Measurements from ENCODE around the gene MAML2.

DNA sequence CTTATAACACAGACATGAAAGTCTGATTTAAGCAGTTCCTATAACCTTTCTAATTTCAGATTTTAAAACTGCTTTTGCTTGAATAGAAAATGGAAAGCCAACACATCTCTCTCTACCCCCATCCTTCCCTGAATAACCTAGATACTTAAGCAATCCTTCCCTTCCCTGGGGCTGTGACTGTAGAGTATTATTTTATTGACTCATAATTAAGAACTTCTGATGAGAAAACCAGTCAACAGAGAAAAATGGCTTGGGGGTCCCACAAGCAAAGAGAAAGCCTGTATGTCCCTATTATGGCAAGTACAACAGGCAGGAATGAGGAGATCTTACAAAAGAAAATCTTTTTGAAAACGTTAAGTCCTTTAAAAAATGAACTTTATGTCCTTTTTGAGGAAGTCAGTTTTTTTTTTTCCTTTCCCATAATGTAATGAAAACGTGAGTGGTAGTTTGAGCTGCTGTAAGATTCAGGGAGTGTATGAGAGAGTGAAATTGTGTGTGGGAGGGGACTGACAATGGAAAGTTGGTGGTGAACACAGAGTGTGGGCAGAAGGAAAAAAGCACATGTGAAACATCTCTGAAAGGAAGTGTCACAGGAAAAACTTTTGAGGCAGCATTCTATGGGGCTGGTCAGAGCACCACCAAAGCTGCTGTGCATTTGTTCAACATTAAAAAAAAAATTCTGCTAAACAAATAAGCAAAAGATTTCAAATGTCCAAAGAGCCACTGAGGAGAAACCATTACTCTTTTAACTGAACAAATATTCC is 154.6 kb downstream of the MAML2 start:
- TF ChIP-seq POLR2AphosphoS5 (IDR thresholded peaks at IDR 0.05): no peak
- TF ChIP-seq POLR2A (IDR thresholded peaks at IDR 0.05): no peak
- TF ChIP-seq, protein P1, sequence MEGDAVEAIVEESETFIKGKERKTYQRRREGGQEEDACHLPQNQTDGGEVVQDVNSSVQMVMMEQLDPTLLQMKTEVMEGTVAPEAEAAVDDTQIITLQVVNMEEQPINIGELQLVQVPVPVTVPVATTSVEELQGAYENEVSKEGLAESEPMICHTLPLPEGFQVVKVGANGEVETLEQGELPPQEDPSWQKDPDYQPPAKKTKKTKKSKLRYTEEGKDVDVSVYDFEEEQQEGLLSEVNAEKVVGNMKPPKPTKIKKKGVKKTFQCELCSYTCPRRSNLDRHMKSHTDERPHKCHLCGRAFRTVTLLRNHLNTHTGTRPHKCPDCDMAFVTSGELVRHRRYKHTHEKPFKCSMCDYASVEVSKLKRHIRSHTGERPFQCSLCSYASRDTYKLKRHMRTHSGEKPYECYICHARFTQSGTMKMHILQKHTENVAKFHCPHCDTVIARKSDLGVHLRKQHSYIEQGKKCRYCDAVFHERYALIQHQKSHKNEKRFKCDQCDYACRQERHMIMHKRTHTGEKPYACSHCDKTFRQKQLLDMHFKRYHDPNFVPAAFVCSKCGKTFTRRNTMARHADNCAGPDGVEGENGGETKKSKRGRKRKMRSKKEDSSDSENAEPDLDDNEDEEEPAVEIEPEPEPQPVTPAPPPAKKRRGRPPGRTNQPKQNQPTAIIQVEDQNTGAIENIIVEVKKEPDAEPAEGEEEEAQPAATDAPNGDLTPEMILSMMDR (IDR thresholded peaks at IDR 0.05): no peak
- TF ChIP-seq EP300 (IDR thresholded peaks at IDR 0.05): no peak

All from stomach (tissue), 4 donors.